DMS 273 (cell line): ENCODE measurements around the gene SUSD4.

Experiments
- DNase-seq: peaks from one replicate; lab custom pipeline; 2025; ENCODE audit not compliant: unreplicated experiment; lab: John Stamatoyannopoulos, UW

Gene SUSD4

GRCh38 chr1:223331301-223331700 is 32.7 kb downstream of the SUSD4 start:
- DNase-seq = peak; percentile 59

DNA sequence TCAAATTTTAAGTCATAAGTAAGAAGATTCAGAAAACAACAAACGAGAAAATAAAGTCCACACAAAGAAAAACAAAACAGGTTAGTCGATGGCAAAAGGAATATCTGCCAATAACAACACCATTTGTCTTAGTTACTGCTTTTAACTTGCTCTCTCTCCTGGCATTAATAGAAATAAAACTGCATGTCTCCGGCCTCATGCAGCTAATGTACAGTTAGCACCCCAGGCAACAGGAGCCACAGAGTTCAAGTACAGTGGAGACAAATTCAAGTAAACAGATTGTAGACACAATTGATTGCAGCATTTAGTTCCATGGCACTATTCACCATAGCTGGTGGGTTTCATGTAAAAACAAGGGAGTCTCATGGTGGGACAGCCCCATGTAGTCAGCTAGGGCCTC is 33.5 kb downstream of the SUSD4 start:
- peak; percentile 33 for DNase-seq

DNA sequence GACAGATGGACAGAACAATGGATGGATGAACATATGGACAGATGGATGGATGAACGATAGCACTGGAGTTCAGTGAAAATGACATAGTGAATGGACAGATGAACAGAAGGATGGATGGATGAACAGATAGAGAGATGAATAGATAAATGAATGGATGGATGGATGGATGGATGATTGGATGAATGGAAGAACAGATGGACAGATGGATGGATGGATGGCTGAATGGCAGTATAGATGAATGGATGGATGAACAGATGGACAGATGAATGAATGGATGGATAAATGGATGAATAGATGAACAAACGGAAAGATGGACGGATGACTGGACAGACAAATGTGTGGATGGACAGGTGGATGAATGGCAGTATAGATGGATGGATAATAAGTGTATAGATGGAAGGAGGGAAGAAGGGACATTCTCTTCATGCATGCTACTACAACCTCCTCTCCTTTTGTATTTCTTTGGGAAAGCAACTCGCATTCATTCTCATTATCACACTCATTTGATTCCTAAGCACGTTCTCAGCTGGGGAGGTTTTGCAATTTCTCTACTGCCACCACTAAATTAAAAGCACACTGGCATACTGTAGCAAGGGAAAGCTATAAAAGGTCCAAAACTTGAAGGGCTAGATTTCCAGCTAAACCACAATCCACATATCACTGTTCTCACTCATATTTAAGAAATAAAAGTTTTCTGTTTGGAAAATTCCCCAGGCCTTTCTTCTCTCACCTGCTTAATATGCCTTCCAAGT is 34.1 kb downstream of the SUSD4 start:
- DNase-seq = no peak

DNA sequence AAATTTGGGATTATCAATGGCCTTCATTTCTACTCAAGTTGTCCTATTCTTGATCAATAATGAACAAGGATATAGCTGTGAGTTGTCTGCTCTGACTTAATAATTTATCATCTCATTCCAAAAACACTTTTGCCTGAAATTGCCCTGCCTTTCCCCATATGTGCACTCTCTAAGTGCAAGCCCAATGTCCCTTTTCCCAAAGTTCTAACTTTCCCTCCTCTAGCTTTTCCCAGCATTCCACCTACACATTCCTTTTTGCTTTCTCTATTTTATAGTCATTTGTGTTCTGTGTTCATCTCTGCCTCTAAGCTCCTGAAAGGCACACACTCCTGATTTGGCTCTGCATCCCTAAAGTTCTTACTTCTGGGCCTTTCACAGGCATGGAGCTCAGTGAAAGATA is 34.7 kb downstream of the SUSD4 start:
- no peak for DNase-seq

GRCh38 chr1:223328566-223328965 is 35.4 kb downstream of the SUSD4 start:
- DNase-seq = peak; percentile 38

DNA sequence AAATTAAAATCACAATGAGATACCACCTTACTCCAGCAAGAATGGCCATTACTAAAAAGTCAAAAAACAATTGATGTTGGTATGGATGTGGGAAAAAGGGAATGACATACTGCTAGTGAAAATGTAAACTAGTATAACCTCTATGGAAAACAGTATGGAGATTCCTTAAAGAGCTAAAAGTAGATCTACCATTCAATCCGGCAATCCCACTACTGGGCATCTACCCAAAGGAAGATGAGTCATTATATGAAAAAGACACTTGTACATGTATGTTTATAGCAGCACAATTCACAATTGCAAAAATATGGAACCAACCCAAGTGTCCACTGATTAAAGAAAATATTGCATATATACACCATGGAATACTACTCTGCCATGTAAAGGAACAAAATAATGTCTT is 37.2 kb downstream of the SUSD4 start:
- DNase-seq = no peak

- no peak for DNase-seq
Observed at GRCh38 chr1:223323491-223324484, 40.2 kb downstream of the SUSD4 start.

GRCh38 chr1:223322868-223323267 is 41.1 kb downstream of the SUSD4 start:
- DNase-seq = no peak

GRCh38 chr1:223320959-223321358 is 43.0 kb downstream of the SUSD4 start:
- DNase-seq = no peak

DNA sequence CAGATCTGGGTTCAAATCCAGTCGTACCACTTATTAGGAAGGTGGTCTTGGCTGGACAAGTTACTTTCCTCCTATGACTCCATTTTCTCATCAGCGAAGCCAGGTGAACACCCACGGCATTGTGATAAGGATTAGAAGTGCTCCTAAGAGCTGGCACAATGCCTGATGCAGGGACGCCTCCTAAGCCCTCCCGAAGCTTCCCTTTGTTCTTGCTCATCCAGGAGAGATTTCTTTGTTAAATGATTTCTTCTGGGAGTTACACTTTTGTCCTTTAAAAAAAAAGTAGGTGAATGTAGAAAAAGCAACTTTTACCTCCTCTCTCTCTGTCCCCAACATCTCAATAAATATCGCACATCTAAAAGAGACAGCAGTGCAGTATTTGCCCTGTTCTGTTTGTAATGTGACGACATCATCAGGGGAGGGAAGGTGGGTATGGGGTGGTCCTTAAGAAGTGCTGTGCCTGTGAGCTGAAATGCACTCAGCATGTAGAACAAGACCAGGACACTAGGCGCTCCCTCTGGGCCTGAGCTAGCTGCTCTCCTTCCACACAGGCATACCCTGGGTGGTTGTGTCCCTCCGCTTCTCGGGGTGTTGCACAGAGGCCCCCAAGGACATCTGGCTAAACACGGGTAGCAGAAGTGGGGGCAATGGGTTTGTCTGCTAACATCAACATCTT is 43.9 kb downstream of the SUSD4 start:
- DNase-seq = no peak

- no peak for DNase-seq
Observed at GRCh38 chr1:223319398-223319797, 44.6 kb downstream of the SUSD4 start.

DNA sequence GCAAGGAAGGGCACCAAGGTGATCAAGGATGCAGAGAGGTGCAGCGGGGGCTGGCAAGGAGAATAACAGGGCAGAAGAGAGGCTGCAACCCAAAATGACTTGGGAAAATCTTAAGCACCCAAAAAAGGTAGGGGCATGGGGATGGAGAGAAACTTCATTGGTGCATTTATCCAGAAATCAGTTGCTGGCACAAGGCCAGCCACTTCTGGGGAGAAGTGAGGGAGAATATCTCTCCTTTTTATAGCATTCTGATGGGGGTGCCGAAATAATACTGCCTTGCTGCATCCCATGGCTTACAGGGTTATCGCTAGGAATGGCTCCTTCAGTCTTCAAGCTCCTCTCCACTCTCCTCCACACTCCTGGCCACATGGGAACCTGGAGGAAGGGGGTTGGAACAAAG is 47.9 kb downstream of the SUSD4 start:
- DNase-seq = no peak

GRCh38 chr1:223315665-223316064 is 48.3 kb downstream of the SUSD4 start:
- no peak for DNase-seq

DNA sequence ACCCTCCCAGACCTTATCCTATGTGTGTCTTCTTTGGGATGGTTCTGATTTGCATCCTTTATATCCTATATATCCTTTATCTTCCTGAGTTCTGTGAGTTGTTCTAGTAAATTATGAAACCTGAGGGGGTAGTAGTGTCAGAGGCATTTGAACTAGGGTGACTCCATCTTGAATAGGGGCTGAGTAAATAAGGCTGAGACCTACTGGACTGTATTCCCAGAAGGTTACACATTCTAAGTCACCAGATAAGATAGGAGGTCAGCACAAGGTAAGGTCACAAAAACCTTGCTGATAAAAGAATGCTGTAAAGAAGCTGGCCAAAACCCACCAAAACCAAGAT is 50.6 kb downstream of the SUSD4 start:
- no peak for DNase-seq

DNA sequence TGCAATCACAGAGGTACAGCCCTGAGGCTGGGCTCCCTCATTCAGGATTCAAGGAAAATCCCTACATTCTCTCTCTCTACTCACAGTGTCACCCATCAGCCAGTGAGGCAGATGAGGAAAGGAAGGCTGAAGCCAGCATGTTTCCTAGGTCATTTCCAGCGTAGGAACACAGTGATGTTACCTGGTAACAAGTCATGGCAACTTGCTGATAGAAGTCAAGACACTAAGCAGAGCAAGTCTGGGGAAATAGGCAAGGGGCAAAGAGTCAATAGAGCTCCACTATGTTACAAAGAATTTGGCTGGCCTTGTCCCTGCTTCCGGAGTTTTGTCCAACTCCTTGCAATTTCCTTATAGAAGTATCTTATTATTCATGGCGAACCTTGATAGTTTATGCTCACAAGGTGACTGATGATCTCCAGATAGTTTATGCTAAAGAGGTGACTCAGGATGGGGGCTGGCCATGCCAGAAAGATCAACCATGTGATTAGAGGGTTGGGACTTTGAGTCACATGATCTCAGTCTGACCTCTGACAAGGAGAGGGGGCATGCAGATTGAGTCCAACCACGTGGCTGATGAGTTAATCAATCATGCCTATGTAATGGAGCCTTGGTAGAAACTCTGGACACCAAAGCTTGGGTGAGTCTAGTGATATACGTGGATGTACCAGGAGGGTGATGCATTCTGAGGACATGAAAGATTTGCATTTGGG is 51.1 kb downstream of the SUSD4 start:
- no peak for DNase-seq

GRCh38 chr1:223312273-223312672 is 51.7 kb downstream of the SUSD4 start:
- no peak for DNase-seq

- DNase-seq = no peak
Observed at GRCh38 chr1:223311826-223312225, 52.1 kb downstream of the SUSD4 start.

DNA sequence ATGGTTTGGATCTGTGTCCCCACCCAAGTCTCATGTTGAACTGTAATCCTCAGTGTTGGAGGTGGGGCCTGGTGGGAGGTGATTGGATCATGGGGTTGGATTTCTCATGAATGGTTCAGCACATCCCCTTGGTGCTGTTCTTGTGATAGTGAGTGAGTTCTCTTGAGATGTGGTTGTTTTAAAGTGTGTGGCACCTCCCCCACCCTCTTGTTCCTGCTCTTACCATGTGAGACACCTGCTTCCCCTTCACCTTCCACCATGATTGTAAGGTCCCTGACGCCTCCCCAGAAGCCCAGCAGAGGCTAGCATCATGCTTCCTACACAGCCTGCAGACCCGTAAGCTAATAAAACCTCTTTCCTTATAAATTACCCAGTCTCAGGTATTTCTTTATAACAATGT is 55.8 kb downstream of the SUSD4 start:
- no peak for DNase-seq

DNA sequence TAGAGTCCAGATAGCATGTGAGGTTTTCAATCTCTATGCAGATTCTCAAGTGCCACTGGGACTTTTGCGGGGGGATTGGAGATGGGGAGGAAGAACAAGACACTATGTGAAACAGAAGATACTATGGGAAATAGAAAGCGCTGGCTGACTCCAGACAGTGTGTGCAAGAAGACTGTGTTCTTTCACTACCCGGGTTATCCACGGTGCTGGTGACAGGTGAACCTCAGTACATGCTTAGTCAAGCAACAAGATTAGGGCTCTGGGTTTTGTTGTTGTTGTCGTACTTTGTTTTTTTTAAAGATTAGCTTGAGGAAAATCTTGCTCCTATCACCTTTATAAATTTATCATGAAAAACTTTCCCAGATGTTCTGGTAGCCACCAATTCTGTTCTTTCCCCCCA is 56.4 kb downstream of the SUSD4 start:
- no peak for DNase-seq

DNA sequence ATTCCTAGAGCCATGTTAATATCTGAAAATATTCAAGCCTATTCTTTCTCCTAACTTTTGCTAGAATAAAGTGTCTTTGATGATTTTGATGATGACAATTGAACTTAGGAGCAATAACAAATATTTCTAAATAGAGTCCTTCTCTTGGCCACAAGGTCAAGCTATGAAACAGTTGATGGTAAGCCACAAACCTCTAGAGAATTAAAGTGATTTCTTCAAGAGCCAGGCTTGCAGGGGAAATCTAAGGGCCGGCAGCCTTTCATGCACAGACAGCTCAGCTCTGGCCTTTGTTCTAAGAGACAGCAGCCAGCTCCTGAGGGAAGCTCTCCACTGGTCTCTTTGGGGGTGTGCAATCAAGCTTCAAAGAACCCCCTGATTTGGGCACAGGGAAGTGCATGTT is 59.0 kb downstream of the SUSD4 start:
- no peak for DNase-seq

DNA sequence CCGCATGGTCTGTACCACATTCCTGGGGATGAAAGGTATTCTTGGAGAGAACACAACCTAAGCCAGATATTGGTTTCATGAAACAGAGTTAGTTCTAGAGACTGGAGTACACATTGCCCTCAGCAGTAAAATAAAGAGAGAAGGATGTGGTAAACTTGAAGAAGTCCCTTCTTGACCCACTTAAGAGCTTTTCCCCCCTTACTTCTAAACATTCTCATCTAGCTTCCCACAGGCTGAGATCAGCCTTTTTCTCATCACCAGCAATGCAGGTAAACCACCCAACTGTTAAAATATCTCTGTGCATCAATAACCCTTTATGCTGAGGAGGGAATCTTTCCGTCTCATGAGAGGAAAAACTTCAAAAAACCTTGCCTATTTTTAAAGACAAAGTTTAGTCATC is 62.6 kb downstream of the SUSD4 start:
- DNase-seq = no peak
